ENCODE results near the gene ARHGAP19.
"Not testable (repeated sequence)": the region's sequence is repeated elsewhere in the genome, so short reads cannot be mapped to it uniquely, and the experiment has no call there.

ARHGAP19 gene

GRCh38 chr10:97321032-97321803 lies 28.8 kb upstream of the ARHGAP19 start:
- DNase-seq = no peak

GRCh38 chr10:97320480-97321031 lies 28.1 kb upstream of the ARHGAP19 start:
- no peak for DNase-seq

GRCh38 chr10:97319671-97320479 lies 27.4 kb upstream of the ARHGAP19 start:
- DNase-seq = no peak

GRCh38 chr10:97318772-97319651 lies 26.6 kb upstream of the ARHGAP19 start, which contains the start of gene FRAT1:
TSS of gene FRAT1 (plus strand) at chr10:97319271. CDS start at chr10:97319454, 183 bp downstream.
- DNase-seq = peak; percentile 42

- DNase-seq = no peak
These were observed 22.2 kb upstream of the ARHGAP19 start for GRCh38 chr10:97314671-97315070.

- DNase-seq = no peak
These were observed 20.5 kb upstream of the ARHGAP19 start for GRCh38 chr10:97312897-97313296.

- no peak for DNase-seq
These were observed 18.7 kb upstream of the ARHGAP19 start for GRCh38 chr10:97311111-97311626.

- no peak for DNase-seq
These were observed 15.7 kb upstream of the ARHGAP19 start for GRCh38 chr10:97307866-97308780.

GRCh38 chr10:97307441-97307840 lies 15.0 kb upstream of the ARHGAP19 start:
- no peak for DNase-seq

- no peak for DNase-seq
These were observed 9.8 kb upstream of the ARHGAP19 start for GRCh38 chr10:97302088-97302791.

- no peak for DNase-seq
These were observed 8.5 kb upstream of the ARHGAP19 start for GRCh38 chr10:97300980-97301379.

- no peak for DNase-seq
These were observed 5.8 kb upstream of the ARHGAP19 start for GRCh38 chr10:97298223-97298571.

- DNase-seq = no peak
These were observed 5.3 kb upstream of the ARHGAP19 start for GRCh38 chr10:97297556-97298222.

GRCh38 chr10:97292862-97293198 lies 393 bp upstream of the ARHGAP19 start:
- DNase-seq = no peak

GRCh38 chr10:97291357-97292096 lies 910 bp downstream of the ARHGAP19 start:
- DNase-seq = no peak

GRCh38 chr10:97290576-97291356 lies 1.7 kb downstream of the ARHGAP19 start:
- DNase-seq = not testable (repeated sequence)

- DNase-seq = not testable (repeated sequence)
These were observed 2.4 kb downstream of the ARHGAP19 start for GRCh38 chr10:97290076-97290475.

GRCh38 chr10:97280783-97281182 lies 11.7 kb downstream of the ARHGAP19 start:
- no peak for DNase-seq
